Measurements from ENCODE around the gene GFPT2.

The GFPT2 gene

DNA sequence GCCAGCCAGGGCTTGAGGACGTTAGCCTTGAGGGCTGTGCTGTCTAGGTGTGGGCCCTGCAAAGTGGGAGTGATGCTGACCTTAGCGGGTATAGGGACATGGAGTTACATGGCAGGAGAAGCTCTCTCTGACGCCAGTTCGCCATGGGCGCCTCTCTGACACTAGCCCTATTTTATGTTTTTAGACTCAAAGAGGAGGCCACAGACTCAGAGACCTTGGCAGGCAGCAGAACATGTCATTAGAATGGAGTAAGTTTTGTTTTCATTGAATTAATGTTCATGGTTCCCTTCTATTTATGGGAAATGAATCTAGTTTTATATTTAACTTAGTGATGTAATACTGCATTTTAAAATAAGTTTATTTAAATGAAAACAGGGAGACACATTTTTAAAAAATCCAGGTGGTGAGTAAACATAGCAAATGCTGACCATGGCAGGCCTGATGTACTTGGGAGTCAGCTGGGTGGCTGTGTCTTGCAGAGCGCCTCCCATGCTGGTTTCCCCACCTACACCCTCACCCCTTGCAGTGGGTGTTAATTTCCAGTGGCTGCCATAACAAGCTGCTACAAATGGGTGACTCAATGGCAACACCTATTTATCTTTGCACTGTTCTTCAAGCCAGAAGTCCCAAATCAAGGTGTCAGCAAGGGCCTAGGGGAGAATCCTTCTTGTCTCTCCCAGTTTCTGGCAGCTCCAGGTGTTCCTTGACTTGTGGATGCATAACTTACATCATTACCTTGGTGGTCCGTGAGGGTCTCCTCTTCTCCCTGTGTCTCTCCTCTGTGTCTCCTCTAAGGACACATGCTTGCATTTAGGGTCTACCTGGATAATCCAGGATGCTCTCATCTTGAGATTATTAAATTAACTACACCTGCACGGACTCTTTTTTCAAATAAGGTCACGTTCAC lies 25.6 kb upstream of the GFPT2 start:
- no peak for DNase-seq

DNA sequence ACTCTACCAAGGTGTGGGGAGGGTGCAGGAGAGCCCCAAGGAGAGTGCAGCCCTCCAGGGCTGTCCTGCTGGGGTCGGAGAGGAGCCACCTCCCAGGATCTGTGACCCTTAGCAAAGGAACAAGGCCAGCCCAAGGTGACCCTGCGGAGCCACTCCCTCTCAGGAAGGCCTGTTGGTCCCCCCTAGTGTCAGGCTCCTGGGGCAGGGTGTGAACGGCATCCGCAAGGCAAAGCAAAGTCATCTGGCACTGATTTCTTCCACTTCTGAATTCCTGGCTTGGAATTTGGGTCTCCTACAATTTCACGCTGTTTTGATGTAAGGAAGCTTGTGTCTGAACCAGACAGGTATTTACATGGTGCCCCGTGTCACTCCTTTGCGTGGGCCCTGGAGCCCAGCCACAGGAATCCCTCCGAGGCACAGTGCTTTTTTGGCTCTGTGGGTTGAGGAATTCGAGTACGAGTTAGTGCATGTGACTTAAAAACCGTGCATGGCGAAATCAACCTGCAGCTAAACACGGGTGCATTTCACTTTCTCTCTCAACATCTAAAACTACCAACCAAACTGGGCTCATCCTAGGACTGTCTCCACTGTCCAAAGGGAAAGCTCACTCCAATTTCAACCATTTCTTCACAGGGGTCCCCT lies 24.5 kb upstream of the GFPT2 start:
- no peak for DNase-seq

DNA sequence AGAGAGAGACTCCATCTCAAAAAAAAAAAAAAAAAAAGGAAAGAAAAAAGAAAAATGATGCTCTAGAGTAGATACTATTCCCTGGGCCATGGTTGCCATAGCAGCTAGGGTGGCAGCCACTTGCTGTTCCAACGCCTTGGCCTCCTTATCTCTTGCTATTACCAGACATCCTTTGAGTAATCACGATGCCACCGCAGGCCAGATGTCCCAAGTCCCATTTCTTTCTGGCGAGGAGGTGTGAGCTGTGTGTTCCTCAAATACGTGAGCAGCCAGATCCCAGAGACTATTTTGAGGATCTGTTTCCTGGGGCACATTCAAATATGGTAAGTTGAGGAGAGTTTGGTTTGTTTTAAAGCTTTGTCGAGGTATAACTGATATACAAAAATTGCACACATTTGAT lies 23.4 kb upstream of the GFPT2 start:
- DNase-seq, result no peak

DNA sequence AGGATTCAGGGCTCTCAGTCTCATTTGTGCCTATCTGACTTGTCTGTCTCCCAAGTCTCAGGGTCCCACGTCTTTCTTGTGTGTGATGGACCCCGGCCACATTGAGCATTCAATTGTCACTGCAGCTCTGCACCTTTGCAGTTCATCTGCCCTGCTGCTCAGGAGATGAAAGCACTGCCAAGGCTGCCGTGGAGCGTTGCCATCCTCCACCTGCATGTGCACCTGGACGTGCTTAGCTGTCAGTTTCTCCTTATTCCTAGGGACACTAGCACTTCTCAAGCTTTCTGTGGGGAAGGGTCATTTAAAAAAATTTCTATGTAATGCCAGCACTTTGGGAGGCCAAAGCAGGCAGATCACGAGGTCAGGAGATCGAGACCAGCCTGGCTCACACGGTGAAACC lies 22.8 kb upstream of the GFPT2 start:
- DNase-seq, result no peak

DNA sequence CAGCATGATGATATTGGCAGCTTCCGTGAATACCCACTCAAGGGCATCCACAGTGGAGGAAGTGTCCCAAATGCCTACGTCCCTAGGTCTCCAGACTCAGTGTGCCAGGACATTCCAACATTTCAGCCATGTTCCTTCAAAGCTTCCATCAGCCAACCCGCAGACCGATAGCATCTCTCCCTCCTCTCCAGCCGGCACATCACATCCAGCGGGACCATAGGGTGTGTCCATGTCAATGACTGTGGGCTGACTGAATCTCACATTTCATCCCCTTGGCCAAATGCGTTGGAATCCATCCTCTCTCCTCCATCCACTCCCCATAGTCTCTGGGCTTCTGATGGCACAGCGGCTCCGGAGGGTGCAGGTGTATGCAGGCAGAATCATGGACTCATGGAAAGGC lies 22.2 kb upstream of the GFPT2 start:
- no peak for DNase-seq

DNA sequence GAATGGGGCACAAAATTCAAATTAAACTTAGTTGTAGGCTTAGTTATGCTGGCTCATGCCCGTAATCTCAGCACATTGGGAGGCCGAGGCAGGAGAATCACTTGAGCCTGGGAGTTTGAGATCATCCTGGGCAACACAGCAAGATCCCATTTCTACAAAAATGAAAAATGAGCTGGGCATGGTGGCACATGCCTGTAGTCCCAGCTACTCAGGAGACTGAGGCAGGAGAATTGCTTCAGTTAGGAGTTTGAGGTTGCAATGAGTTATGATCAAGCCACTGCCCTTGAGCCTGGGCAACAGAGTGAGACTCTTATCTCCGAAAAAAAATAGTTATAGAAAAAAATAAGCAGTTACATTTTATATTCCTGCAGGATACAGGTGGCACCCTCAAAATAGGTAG lies 20.7 kb upstream of the GFPT2 start:
- DNase-seq, result no peak

DNA sequence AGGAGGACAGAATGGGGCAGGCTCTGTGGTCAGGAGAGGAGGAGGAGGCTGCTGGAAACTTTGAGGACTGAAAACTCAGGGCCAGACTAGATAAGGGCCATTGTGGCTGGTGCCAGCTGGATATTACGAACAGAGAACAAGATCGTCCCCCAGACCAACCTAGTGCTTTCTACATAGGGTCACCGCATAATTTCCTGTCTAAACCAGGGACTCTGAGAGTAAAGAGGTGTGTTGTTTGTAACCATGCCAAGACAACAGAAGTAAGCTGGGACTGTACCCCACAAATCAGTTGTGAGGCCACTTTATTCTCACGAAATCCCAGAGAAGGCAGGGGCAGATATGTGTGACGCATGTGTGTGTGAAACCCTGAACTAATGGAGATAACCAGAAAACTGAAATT lies 20.3 kb upstream of the GFPT2 start:
- DNase-seq, result no peak

DNA sequence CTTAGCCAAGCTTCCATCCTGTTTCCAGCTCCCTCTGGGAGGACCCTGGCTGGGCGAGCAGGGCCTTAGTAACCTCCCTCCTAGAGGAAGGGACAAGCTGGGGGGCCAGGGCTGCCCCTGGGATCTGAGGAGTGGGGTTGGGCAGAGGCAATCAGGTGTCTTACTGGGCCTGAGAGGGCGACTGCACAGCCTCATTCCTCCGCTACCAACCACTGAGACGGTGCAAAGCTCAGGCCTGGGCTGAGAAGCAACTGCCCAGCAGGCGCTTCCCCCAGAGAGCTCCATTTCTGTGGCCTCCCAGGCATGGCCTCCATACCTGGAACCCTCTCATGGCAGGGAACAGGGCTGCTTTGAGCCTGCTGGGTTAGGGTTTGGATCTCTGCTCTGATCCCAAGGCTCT lies 18.8 kb upstream of the GFPT2 start:
- DNase-seq, result no peak

DNA sequence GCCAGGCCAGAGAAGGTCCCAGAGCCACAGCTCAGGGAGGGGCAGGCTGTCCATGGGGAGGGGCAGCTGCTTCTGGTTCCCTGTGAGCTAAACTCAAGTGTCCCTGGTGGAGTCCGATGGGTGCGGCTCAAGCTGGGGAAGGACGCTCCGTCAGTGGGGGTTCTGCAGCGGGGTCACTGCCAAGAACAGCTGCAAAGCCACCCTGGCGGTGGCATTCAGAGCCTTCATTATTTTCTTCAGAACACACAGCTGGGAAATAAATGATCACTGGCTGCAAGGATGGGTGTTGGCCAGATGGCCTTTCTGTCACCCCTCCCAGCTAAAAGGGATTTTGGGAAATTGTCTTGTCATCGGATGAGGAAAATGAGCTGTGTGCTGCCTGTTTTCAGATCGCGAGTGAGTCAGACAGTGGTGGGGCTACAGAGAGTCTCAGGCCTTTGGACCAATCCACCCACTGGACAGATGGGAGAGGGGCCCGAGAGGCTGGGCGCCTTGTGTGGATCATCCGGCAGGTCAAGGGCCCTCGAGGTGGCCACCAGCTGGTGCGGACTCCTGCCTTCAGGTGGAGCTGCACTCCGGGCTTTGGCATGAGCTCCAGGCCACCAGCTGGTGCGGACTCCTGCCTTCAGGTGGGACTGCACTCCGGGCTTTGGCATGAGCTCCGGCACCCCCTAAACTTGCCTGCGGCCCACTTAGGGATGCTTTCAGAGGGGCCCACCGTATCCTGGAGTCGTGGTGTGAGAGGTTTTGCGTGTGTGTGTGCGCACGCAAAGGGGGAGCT lies 17.9 kb upstream of the GFPT2 start:
- no peak for DNase-seq

DNA sequence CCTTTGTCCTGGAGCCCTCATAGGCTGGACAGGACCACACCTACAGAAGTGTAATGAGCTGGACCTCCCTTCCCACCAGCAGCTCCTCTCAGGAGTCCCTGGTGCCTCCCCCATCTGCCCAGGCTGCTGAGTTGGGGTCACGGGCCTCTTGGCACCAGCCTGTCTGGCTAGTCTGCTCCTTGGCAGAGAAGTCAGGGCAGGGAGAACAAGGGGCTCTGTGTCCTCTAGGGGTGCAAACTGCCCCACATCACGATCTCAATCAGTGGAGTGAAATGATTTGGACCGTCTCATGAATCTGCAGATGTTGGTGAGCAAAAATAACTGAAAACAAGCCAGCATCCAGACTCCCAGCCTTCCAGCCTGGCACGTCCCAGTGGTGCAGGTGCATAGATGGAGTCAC lies 14.9 kb upstream of the GFPT2 start:
- no peak for DNase-seq

DNA sequence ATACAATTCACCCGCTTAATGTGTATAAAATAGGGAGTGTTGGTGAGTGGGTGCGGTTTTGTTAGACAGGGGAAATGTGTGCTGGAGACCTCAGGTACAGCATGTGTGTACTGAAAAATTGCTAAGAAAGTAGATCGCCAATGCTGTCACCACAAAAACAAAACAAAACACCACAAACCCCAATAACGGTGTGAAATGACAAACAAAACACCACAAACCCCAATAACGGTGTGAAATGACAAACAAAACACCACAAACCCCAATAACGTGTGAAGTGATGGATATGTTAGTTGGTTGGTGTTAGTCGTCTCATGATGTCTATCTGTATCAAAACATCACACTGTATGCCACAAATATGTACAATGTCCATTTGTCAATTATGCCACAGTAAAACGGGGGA lies 14.2 kb upstream of the GFPT2 start:
- DNase-seq, result no peak

DNA sequence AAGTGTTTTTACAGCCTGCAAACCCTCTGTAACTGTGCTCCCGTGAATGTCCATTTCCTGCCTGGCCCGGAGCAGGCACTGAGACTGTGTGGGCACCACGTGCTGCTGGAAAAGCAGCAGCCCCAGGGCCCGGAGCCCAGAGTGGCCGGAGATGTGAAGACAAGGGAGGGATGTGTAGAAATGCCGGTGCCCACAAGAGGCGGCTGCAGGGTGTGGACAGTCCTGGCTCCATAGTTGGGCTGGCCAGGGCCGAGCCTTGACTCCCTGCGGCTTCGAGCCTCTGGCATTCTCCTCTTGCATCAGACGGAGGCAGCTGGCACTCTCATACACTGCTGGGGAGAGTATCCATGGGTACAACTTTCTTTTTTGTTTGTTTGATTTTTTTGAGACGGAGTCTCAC lies 13.2 kb upstream of the GFPT2 start:
- DNase-seq, result no peak

DNA sequence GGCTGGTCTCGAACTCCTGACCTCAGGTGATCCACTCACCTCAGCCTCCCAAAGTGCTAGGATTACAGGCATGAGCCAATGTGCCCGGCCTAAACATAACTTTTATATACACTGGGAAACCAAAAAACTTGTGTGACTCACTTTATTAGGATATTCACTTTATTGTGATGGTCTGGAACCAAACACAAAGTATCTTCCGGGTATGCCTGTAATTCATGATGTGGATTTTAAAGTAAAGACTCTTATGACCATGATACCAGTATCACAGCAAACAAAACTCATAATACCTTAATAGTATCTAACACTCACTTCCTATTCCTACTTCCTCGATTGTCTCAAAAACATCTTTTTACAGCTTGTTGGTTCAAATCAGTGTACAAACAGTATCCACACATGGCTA lies 12.7 kb upstream of the GFPT2 start:
- DNase-seq, result no peak

DNA sequence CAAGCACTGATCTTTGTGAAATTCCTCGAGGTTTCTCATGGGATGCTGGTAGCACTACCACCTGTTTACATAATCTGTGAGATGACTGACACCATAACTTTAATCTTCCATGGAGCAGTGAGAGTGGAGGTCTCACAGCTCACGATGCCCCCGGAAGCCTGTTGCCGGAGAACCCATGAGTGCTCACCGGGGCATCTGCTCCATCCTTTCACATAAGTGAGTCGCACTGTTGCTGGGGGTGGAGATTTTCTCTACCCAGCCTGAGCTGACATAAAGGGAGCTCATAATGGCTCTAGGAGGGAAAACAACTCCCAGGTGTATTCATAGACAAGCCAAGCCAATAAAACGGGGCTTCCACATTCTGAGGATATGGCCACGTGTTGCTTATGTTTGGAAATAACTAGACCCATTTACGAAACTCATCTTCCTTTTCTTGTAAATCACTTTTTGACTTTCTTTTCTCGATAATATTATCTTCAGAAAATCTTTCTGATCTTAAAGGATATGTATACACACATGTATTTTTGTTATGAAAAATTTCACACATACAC lies 11.2 kb upstream of the GFPT2 start:
- no peak for DNase-seq

DNA sequence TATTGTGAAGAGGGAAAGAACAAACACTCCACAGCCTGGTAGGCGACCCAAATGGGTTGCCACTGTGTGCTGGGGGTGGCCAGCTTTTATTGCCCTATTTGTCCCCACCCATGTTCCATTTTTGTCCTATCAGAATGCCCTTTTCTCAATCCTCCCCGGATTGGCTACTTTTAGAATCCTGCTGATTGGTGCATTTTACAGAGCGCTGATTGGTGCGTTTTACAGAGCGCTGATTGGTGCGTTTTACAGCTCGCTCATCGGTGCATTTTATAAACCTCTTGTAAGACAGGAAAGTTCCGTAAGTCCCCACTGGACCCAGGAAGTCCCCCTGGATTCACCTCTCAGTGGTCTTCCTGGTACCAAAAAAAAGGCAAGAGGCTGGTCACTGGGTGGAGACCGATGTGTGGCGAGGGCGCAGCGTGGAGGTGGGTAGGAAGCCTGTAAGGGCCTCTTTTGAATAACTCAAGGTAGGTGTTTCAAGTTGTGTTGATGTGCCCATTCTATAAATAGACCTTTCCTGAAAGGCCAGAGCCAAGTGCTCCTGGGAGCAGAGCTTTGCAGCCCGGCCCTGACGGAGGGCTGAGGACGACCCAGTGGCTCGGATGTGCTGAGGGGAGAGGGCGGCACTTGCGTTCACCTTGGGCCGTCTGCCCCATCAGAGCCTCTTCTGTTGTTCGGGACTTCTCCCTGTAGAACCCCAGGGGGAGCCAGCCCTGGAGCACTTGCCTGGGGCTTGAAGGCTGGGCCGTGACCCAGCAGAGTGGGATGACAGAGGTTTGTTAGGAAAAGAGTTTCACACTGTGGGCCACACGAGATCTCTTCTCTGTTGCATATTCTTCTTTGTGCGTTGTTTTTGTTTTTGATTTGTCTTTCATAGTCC lies 7.2 kb upstream of the GFPT2 start:
- DNase-seq, result no peak

DNA sequence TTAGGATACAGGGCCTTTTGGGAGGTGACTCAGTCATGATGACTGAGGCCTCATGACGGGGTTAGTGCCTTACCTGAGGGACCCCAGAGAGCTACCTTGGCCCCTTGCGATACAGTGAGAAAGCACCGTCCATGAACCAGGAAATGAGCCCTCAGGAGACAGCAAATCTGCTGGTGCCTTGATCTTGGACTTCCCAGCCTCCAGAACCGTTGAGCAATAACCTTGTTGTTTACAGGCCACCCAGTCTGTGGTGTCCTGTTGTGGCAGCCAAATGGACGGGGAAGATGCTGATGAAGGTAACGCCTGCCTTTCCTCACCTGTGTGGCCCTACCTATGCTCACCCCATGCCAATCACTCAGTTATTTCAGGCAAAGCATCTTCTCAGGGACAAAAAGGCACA lies 5.6 kb upstream of the GFPT2 start:
- no peak for DNase-seq

DNA sequence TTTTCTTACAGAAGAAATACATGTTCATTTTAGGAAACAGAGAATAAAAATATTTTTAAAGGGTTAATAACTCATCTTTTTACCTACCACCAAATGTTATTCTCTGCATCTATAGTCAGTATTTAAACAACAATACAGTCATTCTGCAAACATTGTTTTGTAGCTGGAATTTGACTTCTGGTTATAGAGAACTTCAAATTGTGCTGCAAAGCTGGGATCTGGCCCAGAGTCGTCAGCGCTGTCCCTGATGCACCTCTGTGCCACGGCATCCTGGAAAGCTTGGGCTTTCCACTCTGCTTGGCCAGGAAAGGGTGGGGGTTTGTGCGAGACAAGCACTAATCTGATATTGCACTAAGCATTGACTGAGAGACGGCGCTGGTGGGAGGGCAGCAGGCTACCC lies 5.0 kb upstream of the GFPT2 start:
- DNase-seq, result no peak

DNA sequence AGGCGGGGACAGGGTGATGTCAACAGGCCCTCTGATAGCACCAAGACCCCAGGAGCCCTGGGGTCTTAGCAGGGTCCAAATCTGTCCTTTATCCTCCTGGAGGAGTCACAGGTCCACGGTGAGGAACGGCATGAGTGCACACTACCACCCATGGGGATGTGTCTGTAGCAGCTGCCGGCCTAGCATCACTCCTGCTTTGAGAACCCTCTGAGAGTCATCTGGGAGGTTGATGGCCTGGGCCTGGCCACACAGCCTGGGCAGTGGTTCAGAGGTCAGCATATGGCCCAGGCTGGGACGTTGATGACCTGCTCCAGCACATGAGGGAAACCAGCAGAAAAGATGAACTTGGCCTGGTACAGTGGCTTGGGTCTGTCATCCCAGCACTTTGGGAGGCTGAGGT lies 1.8 kb upstream of the GFPT2 start:
- DNase-seq, result no peak

DNA sequence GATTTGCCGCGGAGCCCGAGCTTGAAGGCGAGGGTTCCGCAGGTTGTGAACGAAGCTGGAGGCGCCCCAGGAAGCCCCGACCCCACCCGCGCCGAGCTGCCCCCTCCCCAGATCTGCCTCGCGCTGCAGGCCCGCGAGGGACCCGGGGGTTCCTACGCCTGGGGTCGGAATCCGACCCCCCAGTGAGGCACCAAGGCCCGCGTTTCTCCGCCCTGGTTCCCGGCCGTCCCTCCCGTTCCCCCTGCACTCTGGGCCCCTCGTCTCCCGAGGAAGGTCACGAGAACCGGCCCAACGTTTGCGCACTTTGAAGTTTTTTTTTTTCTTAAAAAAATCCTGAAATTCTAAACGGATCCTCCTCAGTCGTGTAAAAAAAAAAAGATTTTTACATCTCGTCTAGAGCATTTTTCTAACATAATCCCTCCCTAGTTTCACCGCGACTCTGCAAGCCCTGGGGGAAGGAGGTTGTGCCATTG lies 880 bp upstream of the GFPT2 start:
- no peak for DNase-seq

DNA sequence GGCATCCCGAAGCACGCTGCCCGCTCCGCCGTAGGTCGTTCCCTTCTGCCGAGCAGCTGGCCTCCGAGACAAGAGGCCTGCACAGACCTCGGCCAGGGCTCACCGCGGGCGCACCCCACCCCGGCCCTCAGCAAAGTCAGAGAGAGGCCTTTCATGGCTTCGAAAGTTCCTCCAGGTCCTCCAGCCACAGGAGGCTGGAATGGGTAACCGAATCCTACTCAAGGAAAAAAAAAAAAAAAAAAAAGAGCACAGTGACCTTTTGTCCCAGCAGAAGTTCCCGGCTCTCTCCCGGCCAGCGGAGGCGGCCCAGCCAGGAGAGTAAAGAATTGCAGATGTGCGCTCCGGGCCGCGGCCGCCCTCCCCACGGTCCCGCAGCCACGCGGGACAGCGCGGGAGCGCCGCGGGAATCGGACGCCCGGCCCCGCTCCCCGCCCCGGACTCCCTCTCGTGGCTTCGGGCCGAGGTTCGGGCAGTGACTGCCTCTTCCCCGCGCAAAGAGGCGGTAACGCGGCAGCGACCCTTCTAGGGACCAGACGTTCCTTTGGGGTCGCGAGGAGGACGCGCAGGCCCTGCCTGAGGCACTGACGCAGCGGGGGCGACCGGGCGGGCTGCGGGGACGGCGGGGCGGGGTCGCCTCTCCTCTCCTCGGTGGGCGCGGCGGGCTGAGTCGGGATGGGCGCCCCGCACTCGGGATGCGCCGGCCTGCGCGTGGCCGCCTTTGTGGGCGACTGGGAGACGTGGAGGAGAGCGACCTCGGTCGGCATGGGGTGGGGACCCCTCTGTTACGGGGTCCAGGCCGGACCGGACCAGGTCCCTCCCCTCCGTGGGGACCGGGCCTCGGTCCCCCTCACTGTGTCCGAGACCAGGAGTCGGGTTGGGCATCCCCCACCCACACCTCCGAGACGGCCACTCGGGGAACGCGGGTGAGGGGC lies 754 bp downstream of the GFPT2 start:
- DNase-seq, result no peak
